ENCODE measurements around the gene AHCYL2.

- TF ChIP-seq REST (IDR thresholded peaks at IDR 0.05; ENCODE audit: insufficient read depth in 1 of 2, low read depth in 2 of 2, low read length in 2 of 2) (no peak), SIN3A (IDR thresholded peaks at IDR 0.05; ENCODE audit: borderline replicate concordance, insufficient read depth, low read length) (no peak), POLR2AphosphoS5 (IDR thresholded peaks at IDR 0.05; ENCODE audit: low read depth, low read length) (peak; percentile 60), TAF1 (IDR thresholded peaks at IDR 0.05; ENCODE audit: borderline replicate concordance, insufficient read depth, low read length) (no peak), FOXP2 (optimal IDR thresholded peaks at IDR 0.05; ENCODE audit: borderline replicate concordance, extremely low read depth, extremely low read length, insufficient read depth) (peak; percentile 58)
Observed at GRCh38 chr7:129224251-129225205, at the start of gene AHCYL2.

Data from PFSK-1 (cell line).